NCI-H774 (cell line): ENCODE results near the gene SLAMF6.
"Not testable (repeated sequence)": the region's sequence is repeated elsewhere in the genome, so short reads cannot be mapped to it uniquely, and the experiment has no call there.

Experiments used
- DNase-seq: peaks from one replicate; lab custom pipeline; 2025; lab: John Stamatoyannopoulos, UW

The SLAMF6 gene

GRCh38 chr1:160542303-160542945, 19.4 kb upstream of the SLAMF6 start:
- DNase-seq, result no peak

DNA sequence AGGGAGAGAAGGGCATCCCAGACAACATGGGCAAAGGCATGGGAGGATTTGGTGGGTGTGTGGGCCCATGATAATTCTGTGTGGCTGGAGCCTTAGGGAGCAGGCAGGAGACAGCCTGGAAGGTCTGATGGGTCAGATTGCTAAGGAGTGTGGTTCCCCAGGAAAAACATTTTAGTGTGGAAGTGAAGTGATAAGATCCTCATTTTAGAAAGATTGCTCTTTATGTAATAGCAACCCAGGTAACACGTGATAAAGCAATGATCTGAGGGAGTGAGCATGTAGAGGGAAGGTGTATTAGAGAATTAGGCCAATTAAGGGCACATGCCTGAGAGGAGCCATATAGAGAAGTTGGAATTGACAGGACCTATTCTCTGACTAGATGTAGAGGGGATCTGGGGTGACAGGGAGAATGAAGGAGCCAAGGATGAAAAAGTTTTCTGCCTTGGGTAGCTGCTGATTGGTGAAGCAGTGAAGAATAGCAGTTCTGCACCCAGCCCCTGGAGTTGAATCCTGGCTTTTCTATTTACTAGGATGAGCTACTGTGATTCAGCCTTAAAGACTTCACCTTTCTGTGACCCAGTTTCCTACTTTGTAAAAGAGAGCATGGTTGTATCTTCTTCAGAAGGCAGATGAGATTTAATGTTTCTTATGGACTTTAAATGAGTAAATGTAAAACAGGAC, 18.7 kb upstream of the SLAMF6 start:
- DNase-seq, result no peak

DNA sequence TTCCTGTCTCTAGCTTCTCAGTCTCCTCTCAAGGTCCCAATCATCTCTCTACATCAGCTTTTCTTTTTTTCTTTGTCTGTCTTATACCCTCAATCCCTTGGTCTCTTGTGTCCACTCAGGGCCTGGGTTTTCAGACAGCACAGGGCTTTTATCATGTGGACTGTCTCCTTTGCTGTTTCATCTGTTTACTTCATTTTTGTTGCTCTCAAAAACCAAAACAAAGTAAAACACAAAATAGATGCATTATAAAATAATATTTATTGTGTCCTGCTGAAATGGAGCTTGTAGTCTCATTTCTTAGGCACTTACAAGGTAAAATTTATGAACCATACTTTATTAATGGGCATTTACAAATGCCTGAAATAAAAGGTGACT, 17.8 kb upstream of the SLAMF6 start:
- no peak for DNase-seq

DNA sequence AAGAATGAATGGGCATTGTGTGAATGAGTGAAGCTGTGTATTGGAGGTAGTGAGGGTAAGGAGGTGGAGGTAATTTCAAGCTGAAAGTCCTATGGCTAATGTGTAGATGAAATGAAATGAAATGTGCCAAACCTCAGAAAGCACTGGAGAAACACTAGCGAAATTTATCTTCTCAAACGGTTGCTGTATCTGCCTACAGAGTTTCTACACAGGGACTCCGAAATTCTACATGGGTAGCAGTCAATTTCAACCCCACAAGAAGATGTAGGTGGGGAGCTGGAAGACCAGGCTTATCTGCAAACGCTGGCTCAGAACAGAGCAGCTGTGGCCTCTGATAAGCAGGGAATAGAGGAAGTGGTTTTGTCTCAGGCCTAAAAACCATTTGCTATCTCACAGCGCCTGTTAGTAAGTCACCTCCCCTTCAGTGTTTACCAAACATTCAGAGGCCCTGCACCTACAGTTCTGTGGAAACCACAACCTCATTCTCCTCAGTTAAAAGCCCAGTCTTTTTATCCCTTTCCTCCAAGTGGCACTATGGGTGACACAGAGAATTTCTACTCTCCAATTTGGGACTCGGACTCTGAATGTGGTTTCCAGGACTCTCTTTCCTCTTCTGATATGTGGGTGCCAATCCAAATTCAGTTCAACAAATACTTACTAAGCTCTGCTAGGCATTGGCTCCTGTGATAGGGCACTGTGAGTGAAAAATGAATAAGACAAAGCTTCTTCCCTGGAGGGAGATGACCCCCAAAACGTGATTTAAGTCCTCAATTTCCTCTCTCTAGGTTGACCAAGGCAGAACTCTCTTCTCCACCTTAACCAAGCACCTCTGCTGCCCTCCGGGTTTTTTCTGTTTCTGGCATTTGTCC, 17.2 kb upstream of the SLAMF6 start:
- DNase-seq, result no peak

- no peak for DNase-seq
Measured at GRCh38 chr1:160539684-160539989, 16.6 kb upstream of the SLAMF6 start.

DNA sequence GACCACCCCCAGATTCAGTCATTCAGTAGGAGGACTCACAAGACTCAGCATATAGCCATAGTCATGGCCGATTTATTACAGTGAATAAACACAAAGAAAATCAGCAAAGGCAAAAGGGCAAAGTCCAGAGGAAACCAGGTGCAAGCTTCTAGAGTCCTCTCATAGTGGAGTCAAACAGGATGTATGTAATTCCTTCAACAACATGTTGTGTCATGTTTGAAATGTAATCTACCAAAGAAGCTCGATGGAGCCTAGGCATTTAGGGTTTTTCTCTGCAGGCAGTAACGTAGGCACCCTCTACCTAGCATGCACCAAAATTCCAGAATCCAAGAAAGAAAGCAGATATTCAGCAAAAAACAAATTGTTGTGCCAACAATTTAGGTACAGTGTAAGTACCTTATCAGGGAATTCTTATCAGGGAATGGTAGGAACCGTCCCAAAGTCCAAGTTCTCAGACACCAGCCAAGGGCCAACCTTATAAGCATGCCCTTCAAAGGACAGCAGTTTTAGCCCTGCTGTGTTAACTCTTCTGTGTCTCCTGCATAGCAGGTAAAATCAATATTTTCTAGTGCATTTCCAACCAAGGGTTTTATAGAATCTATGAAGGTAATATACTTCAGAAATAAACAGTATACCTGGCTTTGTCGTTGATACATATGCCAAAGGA, 16.1 kb upstream of the SLAMF6 start:
- no peak for DNase-seq

DNA sequence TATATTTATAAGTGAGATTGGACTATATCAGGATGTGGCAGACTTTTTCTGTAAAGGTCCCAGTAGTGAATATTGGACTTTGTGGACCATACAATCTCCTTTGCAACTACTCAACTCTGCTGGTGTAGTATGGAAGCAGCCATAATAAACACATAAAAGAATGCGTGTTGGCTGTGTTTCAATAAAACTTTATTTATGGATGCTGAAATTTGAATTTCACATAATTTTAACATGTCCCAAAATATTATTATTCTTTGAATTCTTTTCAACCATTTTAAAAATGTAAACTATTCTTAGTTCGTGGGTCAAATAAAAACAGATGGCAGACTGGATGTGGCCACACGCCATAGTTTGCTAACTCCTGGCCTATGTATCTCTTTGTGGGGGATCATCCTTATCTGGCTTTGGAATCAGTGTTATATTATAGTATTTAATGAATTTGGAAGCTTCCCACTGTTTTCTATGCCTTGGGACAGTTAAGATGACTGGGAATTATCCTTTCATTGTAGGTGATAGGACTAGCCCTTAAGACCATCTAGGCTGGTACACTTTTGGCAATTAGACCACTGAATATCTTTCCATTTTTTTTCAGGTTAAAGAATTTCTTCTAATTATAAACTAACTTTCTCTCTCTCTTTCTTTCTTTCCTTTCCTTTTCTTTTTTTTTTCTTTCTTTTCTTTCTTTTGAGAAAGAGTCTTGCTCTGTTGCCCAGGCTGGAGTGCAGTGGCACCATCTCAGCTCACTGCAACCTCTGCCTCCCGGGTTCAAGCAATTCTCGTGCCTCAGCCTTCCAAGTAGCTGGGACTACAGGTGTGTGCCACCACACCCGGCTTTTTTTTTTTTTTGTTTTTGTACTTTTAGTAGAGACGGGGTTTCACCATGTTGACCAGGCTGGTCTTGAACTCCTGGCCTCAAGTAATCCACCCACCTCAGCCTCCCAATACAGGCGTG, 14.9 kb upstream of the SLAMF6 start:
- DNase-seq, result no peak

DNA sequence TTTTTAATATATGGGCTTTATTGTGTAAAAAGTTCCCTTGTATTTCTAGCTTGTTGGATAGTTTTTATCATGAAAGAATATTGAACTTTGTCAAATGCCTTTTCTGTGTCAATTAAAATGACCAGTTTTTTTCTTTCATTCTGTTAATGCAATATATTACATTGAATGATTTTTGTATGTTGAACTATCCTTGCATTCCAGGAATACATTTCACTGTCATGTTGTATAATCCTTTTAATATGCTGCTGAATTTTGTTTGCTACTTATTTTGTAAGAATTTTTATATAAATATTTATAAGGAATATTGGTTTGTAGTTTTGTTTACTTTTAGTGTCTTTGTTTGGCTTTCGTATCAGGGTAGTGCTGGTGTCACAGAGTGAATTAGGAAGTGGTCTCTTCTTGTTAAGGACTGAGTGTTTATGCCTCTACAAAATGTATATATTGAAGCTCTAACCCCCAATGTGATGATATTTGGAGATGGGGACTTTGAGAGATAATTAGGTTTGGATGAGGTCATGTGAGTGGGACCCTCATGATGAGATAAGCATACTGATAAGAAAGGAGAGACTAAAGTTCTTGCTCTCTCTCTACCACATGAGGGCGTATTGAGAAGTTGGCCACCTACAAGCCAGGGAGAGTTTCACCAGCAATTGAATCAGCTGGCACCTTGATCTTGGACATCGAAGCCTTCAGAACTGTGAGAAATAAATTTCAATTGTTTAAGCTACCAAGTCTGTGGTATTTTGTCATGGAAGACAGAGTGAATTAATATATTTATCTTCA, 12.0 kb upstream of the SLAMF6 start:
- no peak for DNase-seq

GRCh38 chr1:160532557-160532813, 9.4 kb upstream of the SLAMF6 start:
- DNase-seq, result not testable (repeated sequence)

GRCh38 chr1:160531809-160532556, 8.9 kb upstream of the SLAMF6 start:
- not testable (repeated sequence) for DNase-seq

DNA sequence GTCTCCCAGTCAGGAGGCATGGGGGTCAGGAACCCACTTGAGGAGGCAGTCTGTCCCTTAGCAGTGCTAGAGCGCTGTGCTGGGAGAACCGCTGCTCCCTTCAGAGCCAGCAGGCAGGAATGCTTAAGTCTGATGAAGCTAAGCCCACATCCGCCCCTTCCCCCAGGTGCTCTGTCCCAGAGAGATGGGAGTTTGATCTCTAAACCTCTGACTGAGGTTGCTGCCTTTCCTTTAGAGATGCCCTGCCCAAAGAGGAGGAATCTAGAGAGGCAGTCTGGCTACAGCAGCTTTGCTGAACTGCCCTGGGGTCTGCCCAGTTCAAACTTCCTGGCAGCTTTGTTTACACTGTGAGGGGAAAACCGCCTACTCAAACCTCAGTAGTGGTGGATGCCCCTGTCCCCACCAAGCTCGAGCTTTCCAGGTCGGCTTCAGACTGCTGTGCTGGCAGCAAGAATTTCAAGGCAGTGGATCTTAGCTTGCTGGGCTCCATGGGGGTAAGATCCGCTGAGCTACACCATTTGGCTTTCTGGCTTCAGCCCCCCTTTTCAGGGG, 6.4 kb upstream of the SLAMF6 start:
- not testable (repeated sequence) for DNase-seq

- not testable (repeated sequence) for DNase-seq
Measured at GRCh38 chr1:160523789-160524188, 734 bp upstream of the SLAMF6 start.

DNA sequence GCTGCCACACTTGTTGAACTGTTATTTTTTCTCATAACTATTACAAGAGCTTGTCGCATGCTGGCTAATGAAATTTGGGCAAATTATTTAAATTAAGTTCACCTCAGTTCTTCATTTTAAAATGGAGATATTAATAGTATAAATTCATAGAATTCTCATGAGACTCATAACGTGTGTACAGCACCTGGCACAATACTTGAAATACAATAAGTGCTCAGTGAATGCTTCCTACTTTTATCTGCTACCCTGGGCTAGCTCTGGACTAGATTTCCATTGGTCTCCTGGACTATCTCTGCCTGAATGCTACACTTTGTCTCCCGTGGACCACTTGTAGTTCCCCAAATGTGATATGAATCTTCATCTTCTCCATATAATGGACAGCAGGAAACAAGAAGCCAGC, 919 bp downstream of the SLAMF6 start:
- no peak for DNase-seq

DNA sequence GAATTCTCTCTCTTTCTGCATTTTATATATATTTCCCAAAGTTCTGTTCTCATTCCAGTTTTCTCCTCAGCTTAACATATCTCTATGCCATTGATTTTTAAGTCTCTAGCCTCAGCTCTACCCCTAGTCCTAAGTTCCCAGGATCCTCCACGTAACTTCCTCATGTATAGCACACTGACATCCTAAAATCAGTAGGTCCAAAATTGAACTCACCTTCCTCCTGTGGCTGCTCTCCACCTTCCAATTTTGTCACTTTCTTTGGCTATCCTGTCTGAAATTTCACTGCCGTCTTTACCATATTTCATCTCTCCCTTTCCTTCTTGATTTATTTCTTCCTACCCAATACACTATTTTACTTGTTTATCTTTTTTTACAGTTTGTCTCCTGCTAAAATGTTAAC, 1.5 kb downstream of the SLAMF6 start:
- no peak for DNase-seq

DNA sequence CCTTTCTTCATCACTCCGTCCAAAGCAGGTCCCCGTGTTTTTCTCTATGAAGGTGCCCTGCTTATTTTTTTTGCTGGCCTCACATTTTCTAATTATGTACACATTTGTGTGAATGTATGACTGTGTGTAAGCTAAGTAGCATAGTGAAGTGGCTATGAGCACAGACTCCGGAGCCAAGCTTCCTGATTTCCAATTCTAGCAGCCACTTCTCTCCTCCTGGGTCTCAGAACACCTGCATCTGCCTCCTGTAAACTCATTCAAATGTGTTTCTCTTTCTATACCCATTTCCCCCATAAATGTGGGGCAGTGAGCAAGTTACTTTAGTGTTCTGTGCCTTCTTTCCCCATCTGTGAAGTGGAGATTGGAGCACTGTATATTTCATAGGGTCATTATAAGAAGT, 2.1 kb downstream of the SLAMF6 start:
- DNase-seq, result no peak

DNA sequence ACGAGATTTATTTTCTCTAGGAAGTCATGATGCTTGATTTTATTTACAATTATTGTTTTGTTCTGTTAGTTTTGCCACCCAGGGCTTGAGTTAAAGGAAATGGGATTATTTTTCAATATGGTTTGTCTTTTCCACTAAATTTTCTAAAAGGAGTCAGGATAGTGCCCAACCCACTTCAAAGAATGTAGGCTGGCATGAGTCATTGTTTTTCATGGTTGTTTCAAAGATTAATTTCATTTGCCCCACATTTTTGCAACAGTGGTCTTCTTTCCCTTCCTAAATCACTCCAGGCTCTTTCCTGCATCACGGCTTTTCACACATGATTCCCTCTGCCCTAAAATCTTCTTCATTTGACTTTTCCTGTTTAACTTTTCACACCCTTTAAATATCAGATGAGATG, 2.5 kb downstream of the SLAMF6 start:
- no peak for DNase-seq

- no peak for DNase-seq
Measured at GRCh38 chr1:160519642-160520435, 3.2 kb downstream of the SLAMF6 start.

GRCh38 chr1:160517519-160517918, 5.5 kb downstream of the SLAMF6 start:
- DNase-seq, result not testable (repeated sequence)

DNA sequence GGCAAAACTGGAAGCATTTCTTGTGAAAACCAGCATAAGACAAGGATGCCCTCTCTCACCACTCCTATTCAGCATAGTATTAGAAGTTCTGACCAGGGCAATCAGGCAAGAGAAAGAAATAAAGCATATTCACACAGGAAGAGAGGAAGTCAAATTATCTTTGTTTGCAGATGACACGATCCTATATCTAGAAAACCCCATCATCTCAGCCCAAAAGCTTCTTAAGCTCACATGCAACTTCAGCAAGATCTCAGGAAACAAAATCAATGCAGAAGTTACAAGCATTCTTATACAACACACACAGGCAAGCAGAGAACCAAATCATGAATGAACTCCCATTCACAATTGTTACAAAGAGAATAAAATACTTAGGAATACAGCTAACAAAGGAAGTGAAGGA, 7.1 kb downstream of the SLAMF6 start:
- not testable (repeated sequence) for DNase-seq
